Measurements from ENCODE around the gene BFAR.

DNA sequence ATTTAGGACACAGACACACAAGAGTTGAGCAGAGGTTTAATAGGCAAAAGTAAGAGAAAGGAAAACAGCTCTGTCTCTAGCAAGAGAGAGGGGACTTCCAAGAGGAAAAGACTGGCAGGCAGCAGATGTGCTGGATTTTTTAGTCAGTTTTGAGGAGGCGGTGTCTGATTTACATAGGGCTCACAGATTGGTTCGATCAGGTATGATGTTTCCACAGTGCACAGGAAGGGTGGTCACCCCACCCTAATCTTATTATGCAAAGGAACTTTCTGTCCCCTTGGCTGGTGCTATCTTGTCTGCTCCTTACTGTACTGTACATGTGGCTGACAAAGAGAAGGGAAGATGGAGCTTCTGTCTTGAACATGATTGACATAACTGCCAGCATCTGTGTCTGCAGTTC lies 25.3 kb downstream of the BFAR start:
- TF ChIP-seq CTCF (IDR thresholded peaks at IDR 0.05; ENCODE audit: low read depth, low read length) (no peak), EZH2phosphoT487 (IDR thresholded peaks at IDR 0.05; ENCODE audit: low read depth) (no peak)
